ENCODE results near the gene ALKBH4.
"Not testable (repeated sequence)": the region's sequence is repeated elsewhere in the genome, so short reads cannot be mapped to it uniquely, and the experiment has no call there.

The ALKBH4 gene

DNA sequence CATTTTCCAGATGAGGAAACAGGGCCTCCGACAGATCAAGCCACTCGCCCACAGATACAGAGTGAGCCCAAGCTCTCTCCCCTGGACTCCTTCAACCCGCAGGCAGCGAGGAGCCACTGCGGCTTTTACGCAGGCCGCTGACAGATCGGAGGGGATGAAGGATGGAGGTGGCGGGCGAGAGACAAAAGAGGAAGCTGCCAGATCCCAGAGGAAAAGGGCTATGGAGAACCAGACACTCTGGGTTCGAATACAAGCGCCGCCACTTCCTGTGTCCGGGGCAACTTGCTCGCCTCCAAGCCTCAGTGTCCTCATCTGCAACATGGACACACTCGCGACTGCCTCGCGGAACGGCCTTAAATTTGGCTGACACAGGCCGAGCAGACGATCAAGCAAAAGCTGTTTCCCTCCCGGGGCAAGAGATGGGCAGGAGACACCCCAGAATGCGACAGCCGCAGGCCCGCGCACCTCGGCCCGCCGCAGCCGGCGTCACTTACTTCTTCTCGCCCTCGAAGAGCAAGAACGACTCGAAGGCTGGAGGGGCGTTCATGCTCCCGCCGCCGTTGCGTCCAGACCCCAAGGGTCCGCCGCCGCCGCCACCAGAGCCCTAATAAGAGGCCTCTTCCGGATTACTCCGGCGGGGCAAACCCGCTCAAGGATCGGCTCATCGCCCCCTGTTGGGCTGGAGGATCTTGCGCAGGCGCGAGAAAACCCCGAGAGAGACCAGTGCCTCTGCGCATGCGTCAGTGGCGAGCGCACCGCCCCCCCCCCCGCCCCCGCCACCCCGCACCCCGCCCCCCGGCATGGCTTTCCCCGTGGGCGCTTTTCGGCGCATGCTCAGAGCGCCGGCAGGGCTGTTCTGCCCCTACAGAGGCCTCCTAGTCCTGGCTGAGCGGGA lies 13.9 kb upstream of the ALKBH4 start, which contains the start of gene POLR2J:
Gene POLR2J, minus strand, starts transcription at position 609 of the 895 bp plus-strand sequence. Its CDS starts 62 bp downstream, at position 547.
- not testable (repeated sequence) for DNase-seq

DNA sequence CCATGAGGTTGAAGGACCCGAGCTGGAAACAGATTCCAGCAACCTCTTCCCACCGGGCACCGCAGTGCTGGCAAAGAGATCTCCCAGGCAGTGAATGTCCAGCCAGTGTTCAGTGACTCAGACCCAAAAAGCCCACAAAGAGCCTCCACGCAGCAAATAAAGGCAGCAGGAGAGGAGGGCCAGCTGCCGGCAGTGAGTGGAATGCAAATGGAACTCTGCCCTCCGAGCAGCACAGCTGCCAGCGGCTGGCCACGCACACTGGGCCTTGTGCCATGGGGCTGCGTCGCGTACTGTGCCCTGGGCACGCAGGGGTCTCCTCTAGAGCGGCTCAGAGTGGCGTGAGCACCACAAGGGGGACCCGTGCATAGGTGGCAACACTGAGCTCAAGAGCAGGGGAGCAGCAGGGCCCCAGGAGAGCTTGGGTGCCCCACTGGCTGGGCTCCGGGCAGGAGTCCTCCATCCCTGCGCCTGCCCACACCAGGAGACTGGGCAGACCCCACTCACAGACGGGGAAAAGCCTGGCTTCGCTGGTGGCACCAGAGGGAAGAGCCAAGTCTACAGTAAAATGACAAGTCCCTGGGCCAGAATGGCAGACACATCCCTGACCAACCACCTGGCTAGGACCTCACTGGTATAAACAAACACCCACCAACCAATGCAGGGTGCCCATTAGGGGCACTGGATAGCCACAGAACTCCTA lies 10.2 kb upstream of the ALKBH4 start:
- DNase-seq: not testable (repeated sequence)

GRCh38 chr7:102474116-102474515 lies 9.5 kb upstream of the ALKBH4 start:
- DNase-seq: not testable (repeated sequence)

DNA sequence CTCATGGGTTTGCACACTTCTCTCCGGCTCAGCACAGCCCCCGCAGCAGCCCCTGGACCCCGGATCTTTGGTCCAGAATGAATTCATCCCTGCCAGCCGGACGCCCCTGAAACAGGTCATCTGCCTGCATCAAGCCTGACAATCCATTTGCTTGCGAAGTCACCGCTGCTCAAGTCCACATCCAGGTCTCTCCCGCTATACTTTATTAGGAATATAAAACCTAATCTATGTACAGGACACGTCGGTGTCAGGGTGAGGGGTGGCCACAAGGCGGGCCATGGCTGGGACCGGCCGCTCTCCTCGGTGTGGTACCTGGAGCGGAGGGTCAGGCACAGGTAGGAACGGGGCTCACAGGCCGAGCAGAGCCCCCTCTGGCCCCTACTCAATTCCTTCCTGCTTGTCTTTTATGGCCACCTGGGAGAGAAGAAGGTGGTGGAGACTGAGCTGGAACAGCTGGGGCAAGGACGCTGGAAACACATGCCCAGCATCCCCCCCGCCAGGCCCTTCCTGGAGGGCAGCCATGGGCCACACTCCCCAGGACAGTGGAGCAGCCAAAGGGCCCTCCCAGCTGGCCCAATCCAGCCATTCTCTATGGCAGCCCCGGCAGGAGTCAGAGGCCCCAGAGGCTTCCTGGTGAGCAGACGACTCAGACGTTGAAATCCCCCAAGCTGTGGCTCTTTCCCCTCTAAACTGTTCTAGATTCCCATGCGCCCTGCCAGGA lies 8.8 kb upstream of the ALKBH4 start:
- no peak for DNase-seq

GRCh38 chr7:102472126-102473041 lies 7.7 kb upstream of the ALKBH4 start:
- no peak for DNase-seq

DNA sequence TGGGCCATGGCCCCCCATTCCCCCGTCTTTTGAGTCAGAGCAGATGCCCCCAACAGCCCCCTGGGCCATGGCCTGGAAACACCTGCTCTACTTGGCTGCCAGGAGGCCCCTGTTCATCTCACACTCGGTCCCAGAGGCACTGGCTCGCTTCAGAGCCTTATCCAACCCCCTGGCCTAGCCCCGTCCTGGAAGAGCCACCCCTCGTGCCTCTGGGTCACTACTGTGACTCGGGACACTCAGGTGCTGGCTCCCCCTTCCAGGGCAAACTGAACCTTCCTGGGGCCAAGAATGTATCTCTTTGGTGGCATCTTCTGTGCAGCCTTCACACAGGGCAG lies 7.1 kb upstream of the ALKBH4 start:
- DNase-seq: no peak

DNA sequence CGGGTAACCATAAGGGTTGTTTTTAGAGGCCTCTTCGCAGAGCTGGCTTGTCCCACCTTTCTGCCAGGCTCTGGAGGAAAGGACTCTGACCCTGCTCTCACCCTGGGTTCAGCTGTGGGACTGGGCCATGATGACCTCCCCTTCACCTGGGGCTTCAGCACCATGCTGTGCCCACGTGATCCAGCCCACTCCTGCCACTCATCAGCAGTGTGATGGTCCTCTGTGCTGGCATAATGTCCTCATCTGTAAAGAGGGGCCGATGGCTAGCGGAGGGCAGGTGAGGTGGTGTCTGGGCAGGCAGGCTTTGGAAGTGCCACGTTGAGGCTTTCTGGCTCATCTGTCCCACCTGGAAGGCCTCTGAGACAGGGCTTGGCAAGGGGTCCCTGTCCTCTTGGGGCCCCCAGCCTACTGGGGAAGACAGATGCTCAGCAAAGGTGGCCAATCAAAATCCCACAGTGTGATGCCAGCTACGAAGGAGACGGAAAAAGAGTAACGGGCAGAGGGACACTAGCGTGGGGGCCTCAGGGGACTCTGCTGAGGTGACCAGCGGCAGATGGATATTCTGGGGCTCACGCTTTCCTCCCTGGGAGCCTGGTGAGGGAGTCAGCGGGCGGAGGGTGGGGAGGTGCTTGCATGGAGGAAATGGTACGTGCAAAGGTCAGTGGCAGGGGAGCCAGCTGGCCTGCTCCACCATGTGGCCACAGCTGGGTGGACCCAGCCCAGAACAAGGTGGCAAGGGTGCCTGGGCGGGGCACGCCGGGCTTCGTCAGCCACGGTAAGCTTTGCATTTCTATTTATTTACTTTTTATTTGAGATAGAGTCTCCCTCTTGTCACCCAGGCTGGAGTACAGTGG lies 5.5 kb upstream of the ALKBH4 start:
- no peak for DNase-seq

- DNase-seq: no peak
Observed at GRCh38 chr7:102469351-102469971, 4.8 kb upstream of the ALKBH4 start.

GRCh38 chr7:102468478-102469350 lies 4.1 kb upstream of the ALKBH4 start:
- DNase-seq: no peak

DNA sequence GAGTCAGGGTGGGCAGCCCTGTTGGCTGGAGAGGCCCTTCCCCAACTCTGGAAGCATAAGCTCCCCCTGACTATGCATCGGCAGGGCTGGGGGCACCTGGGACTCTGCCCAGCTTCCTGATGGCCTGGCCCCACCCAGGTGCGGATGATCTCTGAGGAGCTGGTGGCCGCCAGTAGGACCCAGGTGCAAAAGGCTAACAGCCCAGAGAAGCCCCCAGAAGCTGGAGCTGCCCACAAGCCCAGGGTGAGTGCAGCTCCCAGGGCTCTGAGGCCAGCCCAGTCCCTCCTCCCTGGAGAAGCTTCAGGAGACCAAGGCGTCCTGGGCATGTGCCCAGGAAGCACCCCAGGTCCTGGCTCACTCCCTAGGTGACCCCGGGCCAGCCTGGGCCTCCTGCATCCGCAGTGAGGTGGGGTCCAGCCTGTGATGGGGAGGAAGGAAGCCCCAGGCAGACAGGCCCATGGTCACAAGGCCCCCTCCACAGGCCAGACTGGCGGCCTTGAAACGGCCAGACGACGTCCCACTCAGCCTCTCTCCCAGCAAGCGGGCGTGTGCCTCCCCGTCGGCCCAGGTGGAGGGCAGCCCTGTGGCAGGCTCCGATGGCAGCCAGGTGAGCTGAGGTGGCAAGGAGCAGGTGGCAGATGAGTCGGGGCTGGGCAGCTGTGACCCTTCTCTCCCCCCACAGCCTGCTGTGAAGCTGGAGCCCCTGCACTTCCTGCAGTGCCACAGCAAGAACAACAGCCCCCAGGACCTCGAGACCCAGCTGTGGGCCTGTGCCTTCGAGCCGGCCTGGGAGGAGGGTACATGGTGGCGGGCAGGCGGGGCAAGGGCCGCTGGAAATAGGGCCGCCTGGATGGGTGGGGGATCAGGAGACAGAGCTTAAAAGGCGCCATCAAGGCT lies 3.2 kb upstream of the ALKBH4 start:
- no peak for DNase-seq

DNA sequence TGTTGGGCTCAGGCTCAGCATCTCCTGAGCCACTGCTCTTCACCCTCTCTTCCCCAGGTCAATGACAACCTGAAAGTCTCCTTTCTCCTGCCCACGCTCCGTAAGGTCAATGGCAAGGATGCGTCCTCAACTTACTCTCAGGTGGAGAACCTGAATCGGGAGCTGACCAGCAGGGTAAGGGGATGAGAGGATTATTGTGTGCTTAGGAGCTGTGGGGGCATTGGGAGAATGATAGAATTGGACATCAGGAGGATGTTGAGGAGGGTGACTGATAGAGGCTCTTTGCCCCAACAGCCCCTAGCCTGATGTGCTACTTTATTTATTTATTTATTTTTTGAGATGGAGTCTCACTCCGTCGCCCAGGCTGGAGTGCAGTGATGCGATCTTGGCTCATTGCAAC lies 1.4 kb upstream of the ALKBH4 start:
- no peak for DNase-seq

DNA sequence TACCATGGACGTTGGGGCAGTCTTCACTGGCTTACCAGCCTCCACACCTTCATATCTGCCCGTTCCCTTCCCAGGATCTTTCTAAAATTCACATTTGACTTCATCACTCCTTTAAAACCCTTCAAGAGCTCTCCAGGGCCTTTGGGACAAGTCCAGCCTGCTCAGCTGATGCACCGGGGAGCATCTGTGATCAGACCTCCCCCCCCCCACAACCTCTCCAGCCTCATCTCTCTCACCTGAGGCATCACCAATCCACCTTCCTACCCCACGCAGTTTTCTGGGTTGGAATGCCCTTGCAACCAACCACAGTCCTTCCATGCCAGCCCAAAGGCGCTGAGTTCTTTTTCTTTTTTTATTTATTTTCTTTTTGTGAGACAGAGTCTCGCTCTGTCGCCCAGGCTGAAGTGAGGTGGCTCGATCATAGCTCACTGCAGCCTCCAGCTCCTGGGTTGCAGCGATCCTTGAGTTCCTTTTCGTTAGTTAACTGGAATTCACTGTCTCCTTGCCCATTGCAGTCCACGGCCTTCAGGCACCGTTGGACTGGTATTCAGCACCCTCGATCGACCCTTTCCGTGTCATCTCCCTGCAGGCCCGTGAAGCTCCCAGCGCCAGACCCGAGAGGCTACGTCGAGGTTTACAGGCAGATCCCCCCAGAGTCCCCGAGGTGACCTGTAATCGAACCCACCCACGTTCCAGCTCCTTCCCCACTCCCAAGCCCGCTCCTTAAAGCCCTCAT lies 654 bp downstream of the ALKBH4 start:
- DNase-seq: no peak

DNA sequence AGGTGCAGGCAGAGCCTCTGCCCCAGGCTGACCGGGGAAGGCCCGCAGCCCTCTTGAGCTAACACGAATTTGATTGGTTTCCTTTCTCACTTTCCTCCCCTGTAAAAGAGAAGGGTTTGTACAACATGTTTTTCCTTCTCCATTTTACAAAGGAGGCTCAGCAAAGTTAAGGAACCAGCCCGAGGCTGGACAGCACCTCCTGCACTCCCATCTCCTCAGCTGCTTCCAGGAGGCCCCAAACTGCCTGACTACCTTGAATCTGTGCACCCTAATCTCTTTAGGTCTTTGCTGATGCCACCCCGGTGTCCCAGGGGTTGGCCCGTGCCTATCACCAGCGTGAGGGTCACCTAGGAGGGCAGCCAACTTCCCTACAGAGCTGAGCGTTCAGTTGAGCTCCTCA lies 4.2 kb downstream of the ALKBH4 start:
- DNase-seq: no peak

- no peak for DNase-seq
Observed at GRCh38 chr7:102459221-102459844, 5.3 kb downstream of the ALKBH4 start.

GRCh38 chr7:102457352-102457924 lies 7.2 kb downstream of the ALKBH4 start:
- no peak for DNase-seq

- DNase-seq: no peak
Observed at GRCh38 chr7:102456327-102456726, 8.3 kb downstream of the ALKBH4 start.

GRCh38 chr7:102455596-102455995 lies 9.1 kb downstream of the ALKBH4 start:
- DNase-seq: no peak
